Lung (tissue), 12 donors: ENCODE data around the gene C3orf22. TPM values are rescaled to one million over a fixed set of nuclear protein-coding genes. Genes with fewer than 3 reads are reported as not detected.

ENCODE experiments used
- ATAC-seq: fragments of 200-7000 bp; cut with Tn5 transposase; one replicate; pipeline ENCODE4 v1.9.1; 2020; ENCODE audit warnings: moderate number of reproducible peaks; ENCODE audit not compliant: insufficient read depth, low FRiP score
- DNase-seq, 3 donors: peaks; one replicate each; pipeline ENCODE4 v3.0.0-alpha.2; 2013 to 2017
- H3K27ac ChIP-seq, 2 donors: one replicate each; pipeline ENCODE4 v1.5.1; 2013; ENCODE audit warnings: mild to moderate bottlenecking in 2 of 2, moderate library complexity in 2 of 2, control low read depth in 1 of 2, inconsistent platforms in 1 of 2, low read depth in 1 of 2, low read length in 1 of 2
- H3K27me3 ChIP-seq, 3 donors: one replicate each; pipeline ENCODE4 v1.5.1; 2013; ENCODE audit warnings: low read length in 2 of 3; ENCODE audit not compliant: control insufficient read depth in 3 of 3, insufficient read depth in 3 of 3
- H3K36me3 ChIP-seq, 4 donors: one replicate each; pipeline ENCODE4 v1.5.1; 2013; ENCODE audit warnings: low read length in 4 of 4, mild to moderate bottlenecking in 1 of 4, moderate library complexity in 1 of 4; ENCODE audit not compliant: control insufficient read depth in 4 of 4, insufficient read depth in 4 of 4
- H3K4me1 ChIP-seq, 5 donors: one replicate each; pipeline ENCODE4 v1.5.1; 2013; ENCODE audit warnings: low read length in 5 of 5, mild to moderate bottlenecking in 2 of 5, moderate library complexity in 1 of 5; ENCODE audit not compliant: control insufficient read depth in 5 of 5, insufficient read depth in 5 of 5
- H3K4me3 ChIP-seq: one replicate; pipeline ENCODE4 v1.5.1; 2013; ENCODE audit warnings: mild to moderate bottlenecking, control low read depth, moderate library complexity
- H3K9ac ChIP-seq, 2 donors: one replicate each; pipeline ENCODE4 v1.5.1; 2013; ENCODE audit warnings: low read length in 2 of 2, control low read depth in 1 of 2; ENCODE audit not compliant: insufficient read depth in 1 of 2
- H3K9me3 ChIP-seq, 4 donors: one replicate each; pipeline ENCODE4 v1.5.1; 2013; ENCODE audit warnings: low read length in 3 of 4, mild to moderate bottlenecking in 1 of 4, moderate library complexity in 1 of 4; ENCODE audit not compliant: control insufficient read depth in 4 of 4, insufficient read depth in 3 of 4
- WGBS, 2 donors: extraction: QIAGEN DNeasy Blood & Tissue Kit; methylation state at CpG; one replicate each; pipeline ENCODE4 v1.1.7; 2013; 5-methylcytosine and 5-hydroxymethylcytosine counted together
- polyA plus RNA-seq, 2 donors: library from polyadenylated mRNA; stranded (reverse); fragments of 200-250 nt; gene quantifications; one replicate each; pipeline ENCODE4 v1.2.1, GENCODE V29; 2013
- total RNA-seq, 2 donors: library from RNA; depleted of rRNA in 1 of 2; stranded (reverse); fragments of >200 nt in 1 of 2; gene quantifications; one replicate each; pipeline ENCODE4 v1.2.1, GENCODE V29; 2014 to 2021
- TF ChIP-seq, protein P1 (sequence below): IDR thresholded peaks from 2 replicates; pipeline ENCODE4 v1.5.1; 2012; ENCODE audit warnings: mild to moderate bottlenecking; ENCODE audit errors: control extremely low read depth, extremely low read depth
- donor health status: control.
- donor health status: control.
- donor health status: Bipolar disorder and iron deficiency.
- donor health status: healthy.
- donor health status: DM: yes; HTN: yes; CAD: no.

Gene C3orf22
- total and polyA plus RNA-seq, 4 donors = 0.28 TPM; not detected in 3

DNA sequence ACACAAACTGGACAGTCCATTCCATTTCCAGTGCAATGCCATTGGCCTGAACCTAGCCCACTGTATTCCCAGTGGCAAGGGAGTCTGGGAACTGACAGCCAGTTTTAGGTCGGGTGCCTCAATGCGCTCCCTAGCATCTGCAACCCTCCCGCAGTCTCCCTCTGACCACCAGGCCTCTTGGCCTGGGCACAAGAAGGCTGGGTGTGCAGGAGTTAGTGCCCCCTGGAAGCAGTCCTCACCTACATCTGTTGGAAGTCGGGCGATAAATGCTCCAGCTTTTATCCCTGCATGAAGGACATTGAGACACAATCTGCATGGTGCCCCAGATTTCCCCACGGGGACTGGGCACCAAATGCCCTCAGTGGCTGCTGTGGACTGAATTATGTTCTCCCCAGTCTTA is 12.7 kb downstream of the C3orf22 start:
- Histone ChIP-seq H3K36me3 (no peaks in the 10 kb centered on the region), H3K27me3 (peaks cover 6 to 19% (median 7%) of the 10 kb centered on the region in 3 donors), H3K4me1 (peaks cover 0 to 2% (median 0%) of the 10 kb centered on the region in 5 donors), H3K9ac (no peak overlapping the region), H3K9me3 (peaks cover 0 to 1% (median 0%) of the 10 kb centered on the region in 4 donors), H3K4me3 (no peak overlapping the region), H3K27ac (no peak overlapping the region)
- WGBS, 2 donors = 93% methylated on average over 6 of the region's 6 CpGs
- no peak for ATAC-seq
- TF ChIP-seq, protein P1, sequence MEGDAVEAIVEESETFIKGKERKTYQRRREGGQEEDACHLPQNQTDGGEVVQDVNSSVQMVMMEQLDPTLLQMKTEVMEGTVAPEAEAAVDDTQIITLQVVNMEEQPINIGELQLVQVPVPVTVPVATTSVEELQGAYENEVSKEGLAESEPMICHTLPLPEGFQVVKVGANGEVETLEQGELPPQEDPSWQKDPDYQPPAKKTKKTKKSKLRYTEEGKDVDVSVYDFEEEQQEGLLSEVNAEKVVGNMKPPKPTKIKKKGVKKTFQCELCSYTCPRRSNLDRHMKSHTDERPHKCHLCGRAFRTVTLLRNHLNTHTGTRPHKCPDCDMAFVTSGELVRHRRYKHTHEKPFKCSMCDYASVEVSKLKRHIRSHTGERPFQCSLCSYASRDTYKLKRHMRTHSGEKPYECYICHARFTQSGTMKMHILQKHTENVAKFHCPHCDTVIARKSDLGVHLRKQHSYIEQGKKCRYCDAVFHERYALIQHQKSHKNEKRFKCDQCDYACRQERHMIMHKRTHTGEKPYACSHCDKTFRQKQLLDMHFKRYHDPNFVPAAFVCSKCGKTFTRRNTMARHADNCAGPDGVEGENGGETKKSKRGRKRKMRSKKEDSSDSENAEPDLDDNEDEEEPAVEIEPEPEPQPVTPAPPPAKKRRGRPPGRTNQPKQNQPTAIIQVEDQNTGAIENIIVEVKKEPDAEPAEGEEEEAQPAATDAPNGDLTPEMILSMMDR = no peak
- peak in 1 of 3 donors; percentile 7 for DNase-seq

DNA sequence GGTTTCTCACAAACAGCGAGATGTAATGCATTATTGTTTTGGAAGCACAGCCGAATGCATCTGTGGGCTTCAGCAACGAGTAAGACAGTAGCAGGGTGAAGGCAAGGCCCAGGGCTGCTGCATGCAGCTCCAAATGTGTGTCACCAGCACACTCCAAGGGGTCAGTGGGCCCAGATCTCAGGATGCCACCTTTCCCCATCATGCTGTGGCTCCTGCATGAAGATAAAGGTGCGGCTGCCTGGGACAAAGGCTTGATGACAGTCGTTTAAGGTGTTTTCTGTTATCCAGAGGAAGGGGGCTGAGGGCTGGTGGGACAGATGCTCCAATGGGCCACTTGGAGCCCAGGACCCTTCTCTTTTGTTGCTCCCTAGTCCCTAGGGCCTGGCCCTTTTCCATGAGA is 13.2 kb downstream of the C3orf22 start:
- 80 to 88% methylated on average over 5 of the region's 5 CpGs for whole genome bisulfite sequencing, 2 donors
- Histone ChIP-seq H3K9me3 (peaks cover 0 to 1% (median 0%) of the 10 kb centered on the region in 4 donors), H3K4me1 (peaks cover 0 to 5% (median 0%) of the 10 kb centered on the region in 5 donors), H3K27me3 (peaks cover 7 to 23% (median 7%) of the 10 kb centered on the region in 3 donors), H3K9ac (no peak overlapping the region), H3K27ac (no peak overlapping the region), H3K36me3 (no peaks in the 10 kb centered on the region), H3K4me3 (no peak overlapping the region)
- no peak for ATAC-seq
- TF ChIP-seq, protein P1 = no peak
- no peak for DNase-seq

DNA sequence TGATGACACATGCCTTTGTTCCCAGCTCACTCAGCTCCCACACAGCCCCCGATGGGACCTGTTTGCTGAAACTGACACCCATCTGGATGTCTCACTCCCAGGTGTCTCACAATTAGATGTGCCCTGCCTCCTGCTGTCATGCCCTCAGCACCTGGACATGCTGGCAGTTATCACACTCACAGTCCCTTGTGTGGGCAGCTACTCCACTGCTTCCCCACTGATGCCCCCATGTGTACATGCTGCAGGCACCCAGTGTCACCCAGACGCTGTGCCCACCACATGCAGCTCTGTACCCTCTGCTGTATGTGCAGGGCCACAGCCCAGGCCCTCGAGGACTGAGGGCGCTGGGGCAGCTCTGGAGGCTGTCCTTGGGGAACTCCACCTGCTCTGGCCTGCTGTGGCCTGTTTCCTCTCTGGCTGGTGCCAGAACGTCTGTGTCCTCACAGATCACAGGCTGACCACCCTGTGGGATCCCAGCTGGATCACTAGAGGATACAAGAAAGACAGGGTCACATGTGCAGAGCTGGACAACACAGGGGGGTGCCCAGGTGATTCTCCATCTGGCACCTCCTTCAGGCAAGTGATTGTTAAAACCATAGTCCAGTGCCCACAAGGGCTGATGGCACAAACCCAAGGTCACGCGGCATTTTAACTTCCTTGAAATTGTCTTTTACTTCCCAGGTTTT is 14.0 kb downstream of the C3orf22 start:
- Histone ChIP-seq H3K27me3 (peaks cover 7 to 31% (median 8%) of the 10 kb centered on the region in 3 donors), H3K9me3 (peaks cover 0 to 1% (median 0%) of the 10 kb centered on the region in 4 donors), H3K4me3 (no peak overlapping the region), H3K9ac (no peak overlapping the region), H3K36me3 (no peaks in the 10 kb centered on the region), H3K4me1 (peaks cover 0 to 5% (median 0%) of the 10 kb centered on the region in 5 donors), H3K27ac (no peak overlapping the region)
- ATAC-seq = no peak
- peak in 1 of 3 donors; percentile 3 for DNase-seq
- WGBS, 2 donors = 68 to 77% methylated on average over 7 of the region's 7 CpGs
- TF ChIP-seq, protein P1 = no peak
